Stimulated activated CD4-positive, alpha-beta T cell treated with anti-CD3 and anti-CD28 coated beads, Interleukin-2, amount 100 ng/mL, for 4 hours (primary cell): Measurements from ENCODE around the gene CIB2.

ENCODE experiments used
- DNase-seq: peaks from one replicate; pipeline ENCODE4 v3.0.0-alpha.2; 2020; ENCODE audit warnings: low read depth

The CIB2 gene

DNA sequence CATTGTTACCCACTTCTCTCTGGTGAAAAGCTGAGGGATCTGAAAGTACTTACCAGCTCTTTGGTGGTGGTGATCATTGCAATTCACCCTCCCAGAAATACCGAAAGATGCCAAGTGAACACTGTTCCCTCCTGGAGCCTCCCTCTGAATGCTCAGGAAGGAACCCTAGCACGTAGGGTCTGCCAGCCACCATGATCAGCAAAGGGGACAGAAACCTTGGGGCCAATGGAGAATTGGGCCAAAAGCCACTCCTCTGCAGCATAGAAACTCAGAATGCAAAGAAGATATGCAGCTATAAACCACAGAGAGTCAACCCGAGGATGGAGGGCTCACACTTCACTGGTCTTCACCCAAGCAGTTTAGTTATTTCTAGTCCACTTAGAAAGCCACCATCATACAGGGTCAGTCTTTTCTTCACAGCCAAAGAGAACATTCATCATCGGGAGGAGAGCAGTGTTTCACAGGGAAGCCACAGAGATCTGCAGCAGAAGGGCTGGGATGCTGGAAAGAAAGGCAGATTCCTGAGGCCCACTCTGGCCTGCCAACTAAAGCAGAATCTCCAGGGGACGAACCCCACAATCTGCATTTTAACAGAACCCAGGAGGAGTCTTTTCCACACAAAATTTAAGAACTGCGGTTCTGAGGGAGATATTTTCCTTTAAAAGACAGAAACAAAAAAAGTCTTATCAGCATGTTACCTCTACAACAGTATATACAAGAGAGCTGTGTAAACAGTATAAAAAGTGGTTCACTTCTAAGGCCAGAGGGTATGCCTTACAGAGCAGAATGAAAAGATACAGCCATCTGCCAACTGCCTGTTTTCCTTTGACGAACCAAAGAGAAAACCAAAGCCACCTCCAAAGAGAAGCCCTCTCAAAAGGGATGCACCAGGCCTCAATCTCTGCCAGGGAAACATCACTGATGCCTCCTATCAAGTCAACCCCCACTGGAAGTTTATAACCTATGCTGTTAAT, 65.0 kb downstream of the CIB2 start:
- DNase-seq: no peak

DNA sequence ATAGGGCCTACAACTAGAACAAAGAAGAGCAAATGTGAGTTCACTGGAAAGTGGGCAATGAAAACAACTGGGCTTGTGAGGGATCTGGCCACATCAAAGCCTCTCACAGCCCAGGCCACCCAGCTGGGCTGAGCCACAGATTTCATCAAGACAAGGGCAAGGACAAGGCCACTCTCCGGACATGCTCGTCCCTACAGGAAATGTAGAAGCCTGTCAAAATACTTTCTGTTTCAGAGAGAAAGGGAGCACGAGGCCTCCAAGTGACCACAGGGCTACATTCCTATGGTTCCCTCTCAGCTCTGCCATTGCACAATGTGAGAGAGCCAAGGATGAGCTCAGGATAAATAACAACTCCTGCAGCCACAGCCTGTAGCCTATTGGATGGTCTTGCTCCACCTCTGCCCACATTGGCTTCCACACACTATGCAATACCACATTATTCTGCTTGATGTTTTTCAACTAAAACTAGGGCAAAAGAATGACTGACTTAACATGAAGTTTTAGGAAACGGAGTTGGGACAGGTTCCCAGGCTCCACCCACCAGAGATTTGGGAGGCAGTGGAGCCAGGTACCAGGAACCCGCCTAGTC, 65.9 kb downstream of the CIB2 start:
- no peak for DNase-seq

DNA sequence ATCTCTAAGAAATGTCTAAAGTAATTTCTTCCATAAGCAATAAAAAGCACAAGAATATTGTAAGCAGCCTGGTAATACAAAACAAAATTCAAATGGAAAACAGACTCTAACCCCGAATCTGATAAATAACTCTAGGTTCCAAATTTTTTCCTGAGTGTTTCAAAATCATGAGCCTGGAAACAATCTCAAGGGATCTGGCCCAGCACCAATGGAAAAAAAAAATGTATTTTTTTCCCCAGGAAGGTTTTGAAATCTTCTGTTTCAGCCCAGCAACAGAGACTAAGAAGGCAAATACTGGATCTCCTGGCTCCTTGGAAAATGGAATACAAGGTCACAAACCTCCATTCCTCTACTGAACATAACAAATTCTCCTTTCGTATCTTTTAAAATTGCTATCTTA, 66.7 kb downstream of the CIB2 start:
- DNase-seq: no peak

DNA sequence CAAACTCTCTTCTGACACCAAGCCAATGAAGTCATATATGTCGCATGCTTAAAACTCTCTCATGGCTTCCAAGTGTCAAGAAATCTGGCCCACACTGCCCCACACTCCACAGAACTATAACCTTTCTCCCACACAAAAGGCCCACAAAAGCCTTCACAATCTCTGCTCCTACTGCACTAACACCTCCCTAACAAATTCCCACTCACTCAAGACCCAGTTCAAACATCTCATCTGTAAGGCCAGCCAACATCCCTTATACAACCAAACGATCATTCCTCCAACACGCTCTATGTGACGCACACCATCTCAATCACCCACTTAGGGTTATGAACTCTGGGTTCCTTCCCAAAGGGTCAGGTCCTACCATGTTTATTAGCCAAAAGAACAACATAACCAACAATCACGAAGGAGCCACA, 67.3 kb downstream of the CIB2 start:
- no peak for DNase-seq

DNA sequence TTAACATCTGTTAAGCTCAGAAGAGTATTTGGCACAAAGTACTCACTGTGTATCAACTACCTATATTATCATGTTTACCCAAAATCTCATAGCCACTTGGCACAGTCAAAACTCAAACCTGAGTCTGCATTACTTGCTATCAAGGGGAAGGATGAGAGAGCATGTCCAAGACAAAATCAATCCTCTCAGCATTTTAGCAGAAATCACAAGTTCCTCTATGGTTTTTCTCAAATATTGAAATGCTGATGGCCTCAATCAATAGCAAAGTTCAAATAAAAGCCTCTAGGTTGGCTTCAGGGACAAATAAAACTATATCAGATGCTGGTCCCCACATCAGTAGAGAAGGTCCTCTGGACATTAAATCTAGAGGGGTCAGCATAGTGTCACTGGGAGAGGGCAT, 68.0 kb downstream of the CIB2 start:
- no peak for DNase-seq

DNA sequence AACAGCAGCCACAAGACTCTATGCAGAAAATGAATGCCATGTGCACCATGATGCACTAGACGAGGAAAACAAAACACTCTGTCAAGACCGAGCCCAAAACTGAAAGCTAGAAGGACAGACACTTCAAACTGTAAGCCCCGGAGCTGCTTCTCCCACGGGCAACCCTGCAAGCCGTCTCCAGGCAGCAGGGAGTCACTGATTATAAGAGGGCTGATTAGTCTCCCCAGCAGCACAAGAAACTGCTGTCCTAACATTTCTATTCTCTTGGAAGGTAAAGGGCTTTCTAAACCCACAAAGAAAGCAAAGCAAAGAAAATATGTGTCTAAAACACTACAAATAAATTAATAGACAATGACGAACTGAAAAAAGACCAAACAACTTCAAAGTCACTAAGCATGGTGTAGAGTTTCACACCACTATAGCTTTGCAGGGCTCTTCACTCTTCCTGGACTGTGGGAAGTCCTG, 69.2 kb downstream of the CIB2 start:
- DNase-seq: peak; percentile 51

DNA sequence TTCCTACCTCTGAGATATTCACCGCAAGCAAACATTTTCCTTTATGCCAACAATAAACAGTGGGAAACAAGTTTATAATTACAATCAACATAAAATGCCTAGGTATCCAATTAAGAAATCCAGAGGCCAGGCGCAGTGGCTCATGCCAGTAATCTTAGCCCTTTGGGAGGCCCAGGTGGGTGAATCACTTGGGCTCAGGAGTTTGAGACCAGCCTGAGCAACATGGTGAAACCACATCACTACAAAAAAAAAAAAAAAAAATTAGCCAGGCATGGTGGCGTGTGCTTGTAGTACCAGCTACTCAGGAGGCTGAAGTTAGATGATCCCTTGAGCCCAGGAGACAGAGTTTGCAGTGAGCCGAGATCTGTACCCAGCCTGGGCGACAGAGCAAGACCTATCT, 71.0 kb downstream of the CIB2 start:
- DNase-seq: no peak

DNA sequence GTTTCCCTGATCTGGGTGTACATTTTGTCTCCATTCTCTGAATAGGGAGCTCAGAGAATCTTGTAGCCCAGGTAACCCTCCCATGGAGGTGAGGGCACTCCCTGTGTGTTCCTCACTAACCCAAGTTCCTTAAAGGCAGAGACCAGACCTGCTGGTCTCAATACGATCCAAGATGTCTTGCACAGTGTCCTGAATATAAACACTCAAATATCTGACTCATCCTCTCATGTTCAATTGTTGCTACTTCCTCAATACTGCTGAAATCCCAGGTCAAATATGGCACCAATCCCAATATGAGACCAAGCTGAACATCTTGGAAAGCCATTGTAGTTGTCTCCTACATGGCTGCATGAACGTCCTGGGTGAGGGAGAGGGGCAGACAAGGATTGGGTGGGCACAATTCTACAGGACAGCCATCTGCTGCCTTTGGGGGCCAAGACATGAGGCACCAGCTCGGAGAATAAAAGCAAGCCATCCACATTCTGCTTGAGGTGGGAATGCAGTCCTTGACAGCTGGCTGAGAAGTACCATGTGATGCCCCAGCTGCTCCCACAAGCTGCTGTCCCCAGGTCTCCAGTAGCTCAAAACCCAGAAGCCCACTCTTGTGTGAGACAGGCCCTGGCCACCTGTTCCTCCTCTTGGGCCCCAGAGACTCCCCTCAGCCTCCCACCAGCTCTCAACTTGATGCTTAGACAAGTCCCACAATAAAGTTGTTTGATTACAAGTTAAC, 72.0 kb downstream of the CIB2 start:
- no peak for DNase-seq

DNA sequence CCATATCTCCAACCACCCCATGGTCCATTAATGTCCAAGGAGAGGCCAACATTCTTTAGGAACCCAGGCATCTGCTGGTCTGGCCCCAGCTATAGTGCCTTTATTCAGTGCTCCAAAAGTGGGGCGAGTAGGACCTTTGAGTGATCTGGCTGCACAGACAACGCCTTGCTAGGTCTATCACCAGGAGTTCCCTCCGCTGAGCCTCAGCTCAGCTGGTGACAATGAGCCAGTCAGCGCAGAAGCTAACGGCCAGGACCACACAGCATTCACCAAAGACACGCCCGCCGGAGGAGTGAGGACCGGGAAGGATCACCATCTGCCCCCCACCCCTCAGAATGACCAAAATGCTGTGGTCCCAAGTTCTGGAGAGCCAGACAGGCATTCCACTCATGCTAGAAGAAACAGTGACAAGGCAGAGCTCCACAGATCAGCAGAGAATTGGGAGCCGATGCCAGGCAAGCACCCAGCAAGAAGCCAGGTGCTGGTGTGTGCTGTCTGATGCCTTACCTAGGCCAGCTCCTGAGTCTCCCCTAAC, 72.8 kb downstream of the CIB2 start:
- DNase-seq: no peak

DNA sequence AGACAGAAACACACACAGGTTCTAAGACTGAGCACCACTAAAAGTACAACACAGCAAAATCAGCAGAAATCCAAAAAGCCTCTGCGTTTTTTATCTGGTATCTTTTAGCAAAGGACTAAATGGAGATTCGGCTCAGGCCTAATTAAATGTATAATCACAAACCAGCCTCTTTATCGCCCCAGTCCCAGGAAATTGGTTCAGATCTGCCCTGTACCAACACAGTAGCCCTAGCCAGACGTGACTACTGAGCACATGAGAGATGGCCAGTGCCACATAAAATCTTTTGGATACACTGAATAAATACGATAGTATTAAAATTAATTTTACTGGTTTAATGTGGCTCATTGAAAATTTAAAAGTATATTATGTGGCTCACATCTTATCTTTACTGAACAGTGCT, 73.4 kb downstream of the CIB2 start:
- no peak for DNase-seq

DNA sequence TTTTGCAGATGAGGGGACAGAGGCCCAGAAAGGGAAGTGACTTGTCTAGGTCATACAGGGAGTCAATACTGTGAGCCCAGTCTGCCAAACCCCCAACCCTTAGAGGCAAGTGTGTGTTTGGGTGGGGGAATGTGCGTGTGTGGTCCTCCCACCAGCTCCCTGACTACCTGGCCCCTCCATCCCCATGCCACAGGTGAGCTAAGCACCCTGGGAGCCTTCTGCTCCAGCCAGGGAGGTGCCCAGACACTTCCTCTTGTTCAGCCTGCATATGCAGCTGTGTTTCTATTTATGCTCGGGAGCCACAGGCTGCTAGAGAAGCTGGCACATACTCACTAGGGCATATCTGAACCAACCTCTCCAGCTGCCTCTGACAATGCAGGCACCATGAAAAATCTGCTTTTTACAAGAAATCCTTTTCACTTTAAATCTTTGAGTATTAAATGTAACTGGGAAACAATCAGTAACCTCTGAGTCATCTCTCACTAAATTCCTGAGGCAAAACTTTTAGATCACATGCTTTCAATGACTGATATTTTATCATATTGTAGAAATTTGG, 74.5 kb downstream of the CIB2 start:
- no peak for DNase-seq

DNA sequence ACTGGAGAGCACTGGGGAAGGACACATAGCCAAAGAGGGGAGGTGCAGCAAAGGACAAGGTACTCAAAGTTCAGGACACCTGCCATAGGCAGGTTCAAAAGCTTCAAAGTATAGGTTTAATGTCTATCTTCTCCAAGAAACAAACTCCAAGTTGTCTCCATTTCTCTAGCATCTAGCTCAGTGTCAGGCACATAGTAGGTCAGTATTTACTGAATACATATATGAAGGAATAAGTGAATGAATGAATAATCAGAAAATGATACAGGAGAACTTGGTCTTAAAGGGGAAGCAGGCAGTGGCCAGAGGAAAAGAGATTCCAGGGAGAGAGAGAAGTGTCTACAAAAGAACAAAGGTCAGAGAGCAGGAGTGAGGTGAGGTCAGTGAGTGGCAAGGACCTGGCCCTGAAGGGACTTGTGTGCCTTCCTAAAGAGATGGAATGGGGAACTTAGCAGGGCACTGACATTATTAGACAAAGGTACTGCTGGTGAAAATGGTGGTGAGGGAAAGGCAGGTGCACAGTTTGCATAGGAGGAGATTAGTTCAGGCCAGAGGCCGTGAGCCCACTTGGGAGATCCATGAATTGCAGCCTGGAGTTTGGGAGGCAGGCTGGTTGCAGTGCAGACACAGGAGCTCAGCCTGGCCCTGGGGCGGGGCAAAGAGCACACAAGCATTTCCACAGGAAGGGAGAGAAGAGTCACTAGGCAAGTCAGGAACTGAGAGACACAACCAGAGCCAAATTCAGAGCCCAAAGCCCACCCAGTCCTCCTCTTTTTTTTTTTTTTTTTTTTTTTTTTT, 75.1 kb downstream of the CIB2 start:
- no peak for DNase-seq

DNA sequence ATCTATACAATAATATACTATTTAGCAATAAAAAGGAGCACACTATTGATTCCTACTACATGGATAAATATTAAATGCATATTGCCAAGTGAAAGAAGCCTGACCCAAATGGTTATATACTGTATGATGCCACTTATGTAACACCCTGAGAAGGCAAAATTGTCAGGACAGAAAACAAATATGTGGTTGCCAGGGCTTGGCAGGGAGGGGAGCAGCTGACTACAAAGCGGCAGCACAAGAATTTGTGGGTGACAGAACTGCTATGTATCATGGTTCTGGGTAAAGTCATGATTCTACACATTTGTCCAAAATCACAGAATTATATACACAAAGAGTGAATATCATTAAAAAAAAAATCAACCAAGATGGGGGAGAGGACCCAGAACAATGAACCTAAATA, 76.3 kb downstream of the CIB2 start:
- no peak for DNase-seq
